H54 (cell line): ENCODE data around the gene FUOM.

Experiments
- DNase-seq: peaks from one replicate; pipeline ENCODE4 v3.0.0; 2011; ENCODE audit warnings: low spot score, mixed read lengths; ENCODE audit not compliant: insufficient read length
- FAIRE-seq: peaks from 3 replicates; lab custom pipeline; 2011; peaks lifted over from hg19 to GRCh38; lab: Jason Lieb, UNC
- POLR2A ChIP-seq: IDR thresholded peaks from 2 replicates; pipeline ENCODE4 v1.6.1; 2011; ENCODE audit warnings: low read depth, mild to moderate bottlenecking, low read length

FUOM gene

GRCh38 chr10:133355266-133355665, 2.6 kb downstream of the FUOM start:
- FAIRE-seq, result no peak
- TF ChIP-seq POLR2A, result no peak
- no peak for DNase-seq

- no peak for TF ChIP-seq POLR2A
- DNase-seq, result no peak
- no peak for FAIRE-seq
Measured at GRCh38 chr10:133354672-133355240, 3.1 kb downstream of the FUOM start.

- DNase-seq, result no peak
- TF ChIP-seq POLR2A, result no peak
- no peak for FAIRE-seq
Measured at GRCh38 chr10:133353988-133354605, 3.7 kb downstream of the FUOM start.

GRCh38 chr10:133353202-133353959, 4.4 kb downstream of the FUOM start:
- no peak for TF ChIP-seq POLR2A
- FAIRE-seq, result no peak
- DNase-seq, result no peak

- FAIRE-seq (no peak), DNase-seq (no peak)
- no peak for TF ChIP-seq POLR2A
Measured at GRCh38 chr10:133351408-133352318, 6.2 kb downstream of the FUOM start.

- FAIRE-seq (no peak), DNase-seq (no peak)
- no peak for TF ChIP-seq POLR2A
Measured at GRCh38 chr10:133350950-133351329, 6.9 kb downstream of the FUOM start.

- no peak for FAIRE-seq
- no peak for TF ChIP-seq POLR2A
- DNase-seq, result no peak
Measured at GRCh38 chr10:133350283-133350949, 7.4 kb downstream of the FUOM start.

GRCh38 chr10:133349577-133350011, 8.2 kb downstream of the FUOM start:
- no peak for TF ChIP-seq POLR2A
- DNase-seq (no peak), FAIRE-seq (no peak)

GRCh38 chr10:133349160-133349568, 8.7 kb downstream of the FUOM start:
- no peak for DNase-seq
- TF ChIP-seq POLR2A, result no peak
- FAIRE-seq, result no peak

GRCh38 chr10:133347710-133348517, 9.9 kb downstream of the FUOM start:
- no peak for TF ChIP-seq POLR2A
- no peak for FAIRE-seq
- DNase-seq, result no peak

- TF ChIP-seq POLR2A, result no peak
- FAIRE-seq (no peak), DNase-seq (no peak)
Measured at GRCh38 chr10:133346413-133346812, 11.4 kb downstream of the FUOM start.

- DNase-seq (no peak), FAIRE-seq (no peak)
- TF ChIP-seq POLR2A, result no peak
Measured at GRCh38 chr10:133344236-133344635, 13.6 kb downstream of the FUOM start.
